HCT116 (cell line): Measurements from ENCODE around the gene MOCS1. TPM values are rescaled to one million over a fixed set of nuclear protein-coding genes. Genes with fewer than 3 reads are reported as not detected.

Experiments
- ATAC-seq: fragments of 200-7000 bp; cut with Tn5 transposase; 2 replicates; pipeline ENCODE4 v1.9.1; 2020; ENCODE audit warnings: mild to moderate bottlenecking, moderate library complexity
- BruUV-seq: library from RNA; stranded (reverse); fragments of 400-500 nt; replicated peaks from 2 replicates; lab custom pipeline; 2021; lab: Mats Ljungman, UMichigan
- CTCF ChIA-PET: fragments of 300-600 bp; sonication (Branson Sonifier 250); formaldehyde crosslinking; loops from one replicate; lab custom pipeline; 2021; ENCODE audit warnings: antibody characterized with exemption; lab: Charles Lee
- POLR2A ChIA-PET: fragments of 300-600, 350-600 bp; sonication (Branson Sonifier 250); formaldehyde crosslinking; loops from one replicate; lab custom pipeline; 2021; ENCODE audit warnings: antibody characterized with exemption; lab: Charles Lee
- RAD21 ChIA-PET, 2 experiments: fragments of 300-600 bp; sonication (Branson Sonifier 250); formaldehyde crosslinking; loops; one replicate each; lab custom pipeline; 2023; ENCODE audit warnings: low total read pairs in 2 of 2; ENCODE audit not compliant: uncharacterized antibody in 2 of 2, unreplicated experiment in 2 of 2, low non-redundant PET in 1 of 2; lab: Charles Lee
- DNase-seq: peaks from one replicate; pipeline ENCODE4 v3.0.0-alpha.2; 2010; ENCODE audit warnings: low read depth, low spot score
- H2AFZ ChIP-seq: fragments of 200-600 bp; shearing (Covaris generic), sonication (generic); 2 replicates; pipeline ENCODE4 v1.6.1; 2017; ENCODE audit warnings: low read depth, mixed run types, mixed read lengths, antibody characterized with exemption, low read length; ENCODE audit not compliant: poor library complexity, severe bottlenecking
- H3K27ac ChIP-seq: 2 replicates; pipeline ENCODE4 v1.5.1; 2012; ENCODE audit warnings: low read depth, low read length
- H3K27me3 ChIP-seq: fragments of 200-600 bp; sonication (generic); 2 replicates; pipeline ENCODE4 v1.6.1; 2016; ENCODE audit warnings: mixed run types, low read length, mixed read lengths; ENCODE audit not compliant: insufficient read depth
- H3K36me3 ChIP-seq, 2 experiments: fragments of 200-500 bp in 1 of 2; fragments of 200-600 bp in 1 of 2; sonication (Bioruptor generic) in 1 of 2; sonication (generic) in 1 of 2; 2 replicates each; pipeline versions ENCODE4 v1.5.1 to v1.6.1; 2014 to 2016; ENCODE audit warnings: low read length in 2 of 2, inconsistent platforms in 1 of 2, mixed read lengths in 1 of 2, mixed run types in 1 of 2; ENCODE audit not compliant: insufficient read depth in 2 of 2, control insufficient read depth in 1 of 2
- H3K4me1 ChIP-seq, 2 experiments: fragments of 200-600 bp in 1 of 2; sonication (generic) in 1 of 2; 2 replicates each; pipeline versions ENCODE4 v1.5.1 to v1.6.1; 2012 to 2017; ENCODE audit warnings: low read length in 2 of 2, inconsistent platforms in 1 of 2, mild to moderate bottlenecking in 1 of 2, mixed read lengths in 1 of 2, mixed run types in 1 of 2, moderate library complexity in 1 of 2; ENCODE audit not compliant: insufficient read depth in 2 of 2, control insufficient read depth in 1 of 2
- H3K4me2 ChIP-seq: fragments of 200-600 bp; sonication (generic); 2 replicates; pipeline ENCODE4 v1.6.1; 2017; ENCODE audit warnings: mixed run types, low read length, mixed read lengths
- H3K4me3 ChIP-seq, 2 experiments: fragments of 200-600 bp in 1 of 2; sonication (generic) in 1 of 2; replicated peaks in 1 of 2; 2 replicates each; pipeline ENCODE4 v1.5.1; 2011 to 2016; ENCODE audit warnings: low read length in 2 of 2, control low read depth in 1 of 2, low read depth in 1 of 2, mild to moderate bottlenecking in 1 of 2, mixed read lengths in 1 of 2, mixed run types in 1 of 2
- H3K79me2 ChIP-seq: fragments of 200-600 bp; sonication (generic); 2 replicates; pipeline ENCODE4 v1.6.1; 2017; ENCODE audit warnings: mild to moderate bottlenecking, mixed run types, low read length, moderate library complexity, mixed read lengths; ENCODE audit not compliant: insufficient read depth
- H3K9ac ChIP-seq: fragments of 200-600 bp; sonication (generic); 2 replicates; pipeline ENCODE4 v1.6.1; 2016; ENCODE audit warnings: low read length, mixed read lengths
- H3K9me2 ChIP-seq: fragments of 200-600 bp; sonication (generic), shearing (Covaris generic); 2 replicates; pipeline ENCODE4 v1.6.1; 2017; ENCODE audit warnings: mixed run types, mild to moderate bottlenecking, moderate library complexity; ENCODE audit not compliant: insufficient read depth
- H3K9me3 ChIP-seq, 2 experiments: fragments of 200-500 bp in 1 of 2; fragments of 200-600 bp in 1 of 2; sonication (Bioruptor generic) in 1 of 2; sonication (generic) in 1 of 2; 2 replicates each; pipeline ENCODE4 v1.6.1; 2014 to 2017; ENCODE audit warnings: low read length in 2 of 2, mixed read lengths in 2 of 2, inconsistent platforms in 1 of 2, low read depth in 1 of 2, mild to moderate bottlenecking in 1 of 2, mixed run types in 1 of 2, moderate library complexity in 1 of 2; ENCODE audit not compliant: control insufficient read depth in 1 of 2, insufficient read depth in 1 of 2
- H4K20me1 ChIP-seq: fragments of 200-600 bp; sonication (generic), shearing (Covaris generic); 2 replicates; pipeline ENCODE4 v1.6.1; 2017; ENCODE audit warnings: mixed run types, mild to moderate bottlenecking, moderate library complexity; ENCODE audit not compliant: insufficient read depth
- CTCF ChIP-seq, 3 experiments: fragments of 200-600 bp in 1 of 3; sonication (generic) in 1 of 3; IDR thresholded peaks in 2 of 3; conservative IDR thresholded peaks in 1 of 3; 2 replicates each; pipeline ENCODE4 v1.5.1; 2012 to 2017; ENCODE audit warnings: low read depth in 2 of 3, low read length in 2 of 3, antibody characterized with exemption in 1 of 3, borderline replicate concordance in 1 of 3, control low read depth in 1 of 3, mild to moderate bottlenecking in 1 of 3, mixed read lengths in 1 of 3, mixed run types in 1 of 3, moderate library complexity in 1 of 3; ENCODE audit not compliant: insufficient read depth in 1 of 3
- EGR1 ChIP-seq: IDR thresholded peaks from 2 replicates; pipeline ENCODE4 v1.6.1; 2012; ENCODE audit warnings: low read depth
- ELF1 ChIP-seq: IDR thresholded peaks from 2 replicates; pipeline ENCODE4 v1.6.1; 2012; ENCODE audit warnings: low read depth, borderline replicate concordance
- JUND ChIP-seq: IDR thresholded peaks from 2 replicates; pipeline ENCODE4 v1.6.1; 2012
- POLR2A ChIP-seq: IDR thresholded peaks from 2 replicates; pipeline ENCODE4 v1.7.0; 2011; ENCODE audit warnings: borderline replicate concordance; ENCODE audit not compliant: insufficient read depth, insufficient read length; ENCODE audit errors: extremely low read depth
- REST ChIP-seq: IDR thresholded peaks from 2 replicates; pipeline ENCODE4 v1.6.1; 2012; ENCODE audit warnings: low read depth
- intact Hi-C: fragments of 100-400 bp; cut with micrococcal nuclease; formaldehyde crosslinking; loops from 2 replicates; pipeline ENCODE4 v1.10.0; 2022
- total RNA-seq: library from RNA; stranded (reverse); gene quantifications from one replicate; pipeline ENCODE4 v1.2.1, GENCODE V29; 2021; ENCODE audit not compliant: unreplicated experiment

The MOCS1 gene
- total RNA-seq, 1 experiment from 2014 or later = 9.3 TPM

DNA sequence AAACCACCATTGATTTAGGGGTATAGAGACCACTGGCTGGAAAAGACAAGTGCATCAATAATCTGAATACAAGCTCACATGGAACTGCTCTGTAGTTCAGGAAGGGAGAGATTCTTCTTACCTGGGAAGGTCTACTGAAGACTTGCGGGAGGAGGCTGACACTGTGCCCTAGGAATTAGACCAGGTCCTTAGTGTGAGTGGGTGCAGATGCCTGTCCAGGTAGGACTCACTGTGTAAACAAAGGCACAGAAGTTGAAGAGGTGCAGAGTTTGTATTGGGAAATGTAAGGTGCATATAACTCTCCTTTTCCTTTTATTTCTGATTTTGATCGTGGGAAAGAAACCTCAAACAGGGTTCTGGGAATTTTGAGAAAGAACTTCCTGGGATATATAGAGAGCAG lies 75.2 kb downstream of the MOCS1 start:
- Histone ChIP-seq H3K9me2 (no peaks in the 10 kb centered on the region), H4K20me1 (no peaks in the 10 kb centered on the region), H3K27me3 (peaks cover 50% of the 10 kb centered on the region), H3K27ac (no peak overlapping the region), H3K9ac (no peak overlapping the region), H3K79me2 (no peaks in the 10 kb centered on the region), H3K4me3 (no peak overlapping the region), H3K4me1 (no peaks in the 10 kb centered on the region), H3K36me3 (no peaks in the 10 kb centered on the region), H3K9me3 (no peaks in the 10 kb centered on the region), H2AFZ (no peak overlapping the region), H3K4me2 (no peak overlapping the region)
- RAD21 ChIA-PET = no interaction called here
- no peak for ATAC-seq
- POLR2A ChIA-PET = no interaction called here
- TF ChIP-seq CTCF (IDR thresholded peaks at IDR 0.05 in 2 of 3, conservative IDR thresholded peaks at IDR 0.05 in 1 of 3; ENCODE audit: borderline replicate concordance in 1 of 3, insufficient read depth in 1 of 3, low read depth in 2 of 3, low read length in 2 of 3) (no peak), ELF1 (no peak), JUND (no peak), POLR2A (no peak)
- CTCF ChIA-PET = no interaction called here
- no TSS peak for BruUV-seq
- DNase-seq = no peak
- intact Hi-C loops = no loop called here

DNA sequence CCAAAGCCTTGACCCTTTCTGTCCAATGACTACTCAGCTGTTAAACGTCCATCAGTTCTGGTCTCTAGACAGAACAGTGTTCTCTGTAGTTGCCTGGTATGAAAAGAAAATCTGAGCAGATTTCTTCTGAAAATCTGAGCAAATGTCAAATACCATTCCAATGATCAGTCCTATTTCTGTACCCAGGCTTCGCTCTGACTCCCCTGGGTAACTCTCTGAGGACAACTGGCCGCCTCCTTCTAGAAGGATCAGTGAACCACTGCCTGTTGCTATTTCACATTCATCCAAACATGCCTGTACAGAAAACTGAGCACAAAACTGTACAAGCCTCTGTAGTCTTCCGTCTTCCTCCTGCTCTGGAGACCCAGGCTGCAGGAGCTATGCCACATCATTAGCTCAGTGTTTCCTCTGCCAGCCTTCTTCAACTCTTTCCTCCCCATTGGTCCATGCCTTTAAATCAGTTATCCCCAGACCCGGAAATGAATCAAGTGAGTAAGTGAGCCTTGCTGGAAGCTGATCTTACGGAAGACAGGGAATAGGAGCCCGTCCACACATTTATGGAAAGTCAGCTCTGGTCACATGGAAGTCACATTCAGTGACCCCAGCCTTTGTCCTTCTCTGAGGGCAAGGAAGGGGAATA lies 78.8 kb downstream of the MOCS1 start:
- intact Hi-C loops = no loop called here
- POLR2A ChIA-PET = no interaction called here
- ATAC-seq = no peak
- BruUV-seq = no TSS peak
- no peak overlapping the region for H3K9ac ChIP-seq
- no peak for DNase-seq
- RAD21 ChIA-PET = no interaction called here
- CTCF ChIA-PET = no interaction called here
- H3K4me3 ChIP-seq = no peak overlapping the region
- H4K20me1 ChIP-seq = no peaks in the 10 kb centered on the region
- H3K36me3 ChIP-seq = no peaks in the 10 kb centered on the region
- no peaks in the 10 kb centered on the region for H3K4me1 ChIP-seq
- H3K79me2 ChIP-seq = no peaks in the 10 kb centered on the region
- no peak overlapping the region for H2AFZ ChIP-seq
- TF ChIP-seq EGR1 (no peak), REST (no peak)
- no peaks in the 10 kb centered on the region for H3K9me2 ChIP-seq
- H3K27me3 ChIP-seq = peaks cover 55% of the 10 kb centered on the region
- no peak overlapping the region for H3K27ac ChIP-seq
- no peaks in the 10 kb centered on the region for H3K9me3 ChIP-seq
- H3K4me2 ChIP-seq = no peak overlapping the region
